Body of pancreas (tissue), 4 donors: Measurements from ENCODE around the gene AXL.

Experiments
- CTCF ChIP-seq, 7 experiments: fragments of 450-650 bp in 4 of 7; fragments of 200-600 bp in 3 of 7; sonication (generic) in 3 of 7; IDR thresholded peaks; one replicate each; pipeline ENCODE4 v1.5.1; 2016 to 2019; ENCODE audit warnings: antibody characterized with exemption in 7 of 7
- POLR2A ChIP-seq, 3 donors: fragments of 450-650 bp; IDR thresholded peaks; one replicate each; pipeline ENCODE4 v1.6.1; 2016; ENCODE audit warnings: antibody characterized with exemption in 3 of 3, mild to moderate bottlenecking in 2 of 3

DNA sequence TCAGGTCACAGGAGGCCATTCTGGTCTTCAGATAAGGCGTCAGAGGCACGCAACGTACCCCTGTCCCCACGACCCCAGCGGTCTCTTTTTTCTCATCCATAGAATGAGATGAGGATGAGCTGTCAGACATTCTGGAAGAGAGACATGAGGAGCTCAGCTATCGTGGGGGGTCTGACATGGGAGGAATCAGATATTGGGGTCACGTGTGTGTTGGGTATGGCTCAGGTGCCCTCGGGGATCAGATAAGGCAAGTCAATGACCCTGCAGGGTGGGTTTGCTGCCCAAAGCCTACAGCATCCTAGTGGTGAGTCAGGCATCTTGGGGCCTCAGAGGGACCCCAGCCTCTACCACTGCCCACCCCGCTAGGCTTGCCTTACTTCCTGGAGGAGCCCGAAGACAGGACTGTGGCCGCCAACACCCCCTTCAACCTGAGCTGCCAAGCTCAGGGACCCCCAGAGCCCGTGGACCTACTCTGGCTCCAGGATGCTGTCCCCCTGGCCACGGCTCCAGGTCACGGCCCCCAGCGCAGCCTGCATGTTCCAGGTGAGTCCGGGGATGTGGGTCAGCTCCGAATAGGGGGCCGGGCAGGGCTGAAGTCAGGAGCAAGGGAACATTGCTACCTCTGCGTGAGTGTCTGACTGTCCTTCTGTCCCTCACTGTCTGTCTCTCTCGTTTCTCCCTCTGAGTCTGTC lies 2.6 kb downstream of the AXL start:
- TF ChIP-seq CTCF (IDR thresholded peaks at IDR 0.05) (no peak), POLR2A (IDR thresholded peaks at IDR 0.05) (no peak)
